Measurements from ENCODE around the gene PNPO. TPM values are rescaled to one million over a fixed set of nuclear protein-coding genes. Genes with fewer than 3 reads are reported as not detected.

Gene PNPO
- total RNA-seq, 2 donors from 2014 or later, result 16.9 to 28.9 TPM

- no peak for ATAC-seq (ENCODE audit: insufficient number of reproducible peaks, low FRiP score, low read depth)
- TF ChIP-seq CTCF (IDR thresholded peaks at IDR 0.05), result no peak
- Histone ChIP-seq H3K27me3 (replicated peaks; ENCODE audit: insufficient read depth) (no peaks in the 10 kb centered on the region), H3K4me1 (ENCODE audit: control insufficient read depth in 1 of 2, low read depth in 2 of 2) (no peaks in the 10 kb centered on the region), H3K4me3 (no peak overlapping the region), H3K27ac (no peak overlapping the region), H3K36me3 (no peaks in the 10 kb centered on the region), H3K9me3 (no peaks in the 10 kb centered on the region)
- no peak for DNase-seq (ENCODE audit: low spot score)
Observed at GRCh38 chr17:47994724-47995123, 53.4 kb downstream of the PNPO start.

DNA sequence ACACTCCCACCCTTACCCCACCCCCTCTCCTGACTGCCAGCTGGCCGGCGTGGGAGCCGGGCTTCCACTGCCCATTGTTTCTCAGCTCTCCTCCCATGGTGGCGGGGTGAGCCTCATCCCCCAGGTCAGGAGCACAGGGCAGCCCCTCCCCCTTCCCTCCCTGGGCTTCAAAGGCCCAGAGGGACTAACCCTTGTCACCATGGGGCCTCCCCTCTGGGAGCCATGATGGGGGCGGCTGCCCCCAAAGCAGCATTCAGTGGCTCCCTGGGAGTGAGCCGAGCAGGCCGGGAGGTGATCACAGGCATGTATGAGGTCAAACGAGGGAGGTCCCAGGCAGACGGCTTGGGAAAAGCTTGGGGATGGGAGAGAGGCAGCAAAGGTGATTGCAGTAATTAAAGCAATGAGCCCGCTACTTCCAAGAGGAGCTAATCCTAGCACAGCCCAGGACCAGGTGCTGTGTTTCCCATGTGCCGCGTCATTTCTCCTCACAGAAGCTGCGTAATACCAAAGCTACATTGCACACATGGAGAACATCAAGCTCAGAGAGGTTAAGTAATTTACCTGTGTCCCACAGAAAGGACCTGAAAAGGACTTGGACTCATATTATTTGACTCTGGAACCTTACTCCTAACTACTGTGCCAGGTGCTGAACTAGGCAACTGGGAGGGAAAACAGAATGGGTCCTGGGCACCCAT is 54.0 kb downstream of the PNPO start:
- Histone ChIP-seq H3K27ac (no peak overlapping the region), H3K4me1 (ENCODE audit: control insufficient read depth in 1 of 2, low read depth in 2 of 2) (no peaks in the 10 kb centered on the region), H3K27me3 (replicated peaks; ENCODE audit: insufficient read depth) (no peaks in the 10 kb centered on the region), H3K9me3 (no peaks in the 10 kb centered on the region), H3K4me3 (no peak overlapping the region), H3K36me3 (no peaks in the 10 kb centered on the region)
- TF ChIP-seq CTCF (IDR thresholded peaks at IDR 0.05), result no peak
- ATAC-seq (ENCODE audit: insufficient number of reproducible peaks, low FRiP score, low read depth) (no peak), DNase-seq (ENCODE audit: low spot score) (no peak)

GRCh38 chr17:47996201-47996600 is 54.8 kb downstream of the PNPO start:
- Histone ChIP-seq H3K27ac (no peak overlapping the region), H3K4me3 (no peak overlapping the region), H3K36me3 (no peaks in the 10 kb centered on the region), H3K4me1 (ENCODE audit: control insufficient read depth in 1 of 2, low read depth in 2 of 2) (no peaks in the 10 kb centered on the region), H3K9me3 (no peaks in the 10 kb centered on the region), H3K27me3 (replicated peaks; ENCODE audit: insufficient read depth) (no peaks in the 10 kb centered on the region)
- DNase-seq (ENCODE audit: low spot score) (no peak), ATAC-seq (ENCODE audit: insufficient number of reproducible peaks, low FRiP score, low read depth) (no peak)
- no peak for TF ChIP-seq CTCF (IDR thresholded peaks at IDR 0.05)

DNA sequence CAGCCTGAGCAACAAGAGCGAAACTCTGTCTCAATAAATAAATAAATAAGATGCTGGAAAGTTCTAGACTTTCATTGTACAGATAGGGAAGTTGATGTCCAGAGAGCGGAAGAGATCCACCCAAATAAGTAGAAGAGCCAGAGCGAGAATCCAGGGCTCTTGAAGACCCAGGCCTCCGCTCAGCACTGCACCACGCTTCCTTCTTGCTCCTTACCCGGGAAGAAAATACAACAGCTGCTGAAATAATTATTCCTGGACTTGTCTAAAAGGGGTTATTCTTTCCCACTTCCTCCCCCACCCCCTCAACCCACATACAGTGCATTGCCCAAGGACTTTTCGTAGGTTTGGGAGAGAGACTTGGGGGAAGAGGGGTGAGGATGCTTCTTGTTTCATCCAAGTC is 56.2 kb downstream of the PNPO start:
- H3K36me3 ChIP-seq, result no peaks in the 10 kb centered on the region
- H3K9me3 ChIP-seq, result no peaks in the 10 kb centered on the region
- H3K27me3 ChIP-seq (replicated peaks; ENCODE audit: insufficient read depth), result no peaks in the 10 kb centered on the region
- peaks cover 0 to 8% of the 10 kb centered on the region in 2 donors for H3K4me1 ChIP-seq (ENCODE audit: control insufficient read depth in 1 of 2, low read depth in 2 of 2)
- ATAC-seq (ENCODE audit: insufficient number of reproducible peaks, low FRiP score, low read depth), result no peak
- H3K27ac ChIP-seq, result no peak overlapping the region
- no peak overlapping the region for H3K4me3 ChIP-seq
- TF ChIP-seq CTCF (IDR thresholded peaks at IDR 0.05), result no peak
- DNase-seq (ENCODE audit: low spot score), result no peak

DNA sequence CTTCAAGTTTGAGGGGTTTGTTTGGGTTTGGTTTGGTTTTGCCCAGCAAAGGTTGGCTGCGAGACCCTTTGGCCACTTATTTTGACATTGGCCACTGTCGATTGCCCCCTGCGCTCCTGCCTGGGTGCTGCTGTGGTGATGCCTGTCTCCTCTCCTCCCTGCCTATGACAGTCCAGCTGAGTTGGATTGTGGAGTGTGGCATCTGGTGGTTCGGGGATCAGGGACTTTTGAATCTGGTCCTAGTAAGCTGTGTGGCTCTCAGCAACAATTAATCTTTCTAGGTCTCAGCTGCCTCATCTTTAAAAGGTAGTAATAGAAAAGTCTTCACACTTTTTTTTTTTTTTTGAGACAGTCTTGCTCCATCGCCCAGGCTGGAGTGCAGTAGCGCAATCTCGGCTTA is 56.7 kb downstream of the PNPO start:
- no peak for TF ChIP-seq CTCF (IDR thresholded peaks at IDR 0.05)
- no peak for ATAC-seq (ENCODE audit: insufficient number of reproducible peaks, low FRiP score, low read depth)
- DNase-seq (ENCODE audit: low spot score), result no peak
- no peak overlapping the region for H3K27ac ChIP-seq
- H3K27me3 ChIP-seq (replicated peaks; ENCODE audit: insufficient read depth), result no peaks in the 10 kb centered on the region
- no peaks in the 10 kb centered on the region for H3K9me3 ChIP-seq
- no peaks in the 10 kb centered on the region for H3K36me3 ChIP-seq
- H3K4me3 ChIP-seq, result no peak overlapping the region
- peaks cover 0 to 8% of the 10 kb centered on the region in 2 donors for H3K4me1 ChIP-seq (ENCODE audit: control insufficient read depth in 1 of 2, low read depth in 2 of 2)

Other genes with a start within 250 kb of the PNPO start
- gene TBKBP1, start 247.4 kb upstream of the PNPO start, total RNA-seq, result 10 to 100 TPM in 1 of 2 donors, 1 to 10 TPM in 1; 8.8 to 19.1 TPM
- gene TBX21, start 208.3 kb upstream of the PNPO start, total RNA-seq, result 1 to 10 TPM in 1 of 2 donors, not detected in 1; 1.8 TPM
- 10 to 100 TPM; 15.5 to 20.0 TPM for gene OSBPL7, start 119.8 kb upstream of the PNPO start, total RNA-seq
- 10 to 100 TPM; 25.8 to 34.8 TPM for gene MRPL10, start 110.0 kb upstream of the PNPO start, total RNA-seq
- under 1 TPM in 1 of 2 donors, not detected in 1; 0.42 TPM for gene LRRC46, start 109.9 kb upstream of the PNPO start, total RNA-seq
- gene SCRN2, start 100.3 kb upstream of the PNPO start, total RNA-seq, result 10 to 100 TPM; 22.9 to 29.3 TPM
- gene SP6, start 90.4 kb upstream of the PNPO start, total RNA-seq, result not detected
- gene SP2, start 45.3 kb upstream of the PNPO start, total RNA-seq, result 10 to 100 TPM in 1 of 2 donors, 1 to 10 TPM in 1; 6.4 to 10.9 TPM
- 1 to 10 TPM in 1 of 2 donors, not detected in 1; 1.4 TPM for gene PRR15L, start 16.3 kb downstream of the PNPO start, total RNA-seq
- 100 to 1,000 TPM; 125 to 192 TPM for gene CDK5RAP3, start 29.5 kb downstream of the PNPO start, total RNA-seq
- gene COPZ2, start 96.2 kb downstream of the PNPO start, total RNA-seq, result 10 to 100 TPM; 46.8 to 70.9 TPM
- 100 to 1,000 TPM; 131 to 155 TPM for gene NFE2L1, start 106.8 kb downstream of the PNPO start, total RNA-seq
- gene CBX1, start 159.9 kb downstream of the PNPO start, total RNA-seq, result 10 to 100 TPM; 35.7 to 36.1 TPM
- gene SNX11, start 166.2 kb downstream of the PNPO start, total RNA-seq, result 10 to 100 TPM; 12.0 to 15.4 TPM

All from thoracic aorta (tissue), 2 donors.